GM12801 (cell line): Measurements from ENCODE around the gene LSS.

Experiments
- CTCF ChIP-seq: IDR thresholded peaks from one replicate; pipeline ENCODE4 v1.5.1; 2011; ENCODE audit warnings: control low read depth; ENCODE audit not compliant: insufficient read length; ENCODE audit errors: extremely low read depth

The LSS gene

GRCh38 chr21:46244602-46245001 lies 16.0 kb upstream of the LSS start:
- no peak for TF ChIP-seq CTCF

- TF ChIP-seq CTCF, result no peak
These were observed 15.4 kb upstream of the LSS start for GRCh38 chr21:46243960-46244361.

GRCh38 chr21:46243325-46243724 lies 14.8 kb upstream of the LSS start:
- TF ChIP-seq CTCF, result no peak

GRCh38 chr21:46239817-46240325 lies 11.3 kb upstream of the LSS start:
- no peak for TF ChIP-seq CTCF

GRCh38 chr21:46237474-46237873 lies 8.9 kb upstream of the LSS start:
- no peak for TF ChIP-seq CTCF

GRCh38 chr21:46234436-46234950 lies 5.9 kb upstream of the LSS start:
- no peak for TF ChIP-seq CTCF

- no peak for TF ChIP-seq CTCF
These were observed 1.3 kb upstream of the LSS start for GRCh38 chr21:46229923-46230260.
